ENCODE results near the gene LUZP2. TPM values are rescaled to one million over a fixed set of nuclear protein-coding genes. Genes with fewer than 3 reads are reported as not detected.

Gene LUZP2
- total RNA-seq, 8 experiments from 2014 or later, result 0.46 to 48.5 (median 9.8) TPM

GRCh38 chr11:24759742-24760141 lies 262.9 kb downstream of the LUZP2 start:
- in situ Hi-C loops (cut with MboI; ENCODE audit: low pct_unique_long_range_greater_than_20kb in 2 of 9, low sequenced_read_pairs in 9 of 9, unreplicated experiment in 9 of 9), result no loop called here
- ATAC-seq (replicated peaks in 6 of 8), result no peak
- WGBS, 10 experiments, result 13 to 100% (median 89%) methylated on average over 1 to 3 of the region's 3 CpGs; no CpG with 5 or more reads in 2 of the 10 experiments
- H3K4me1 ChIP-seq (replicated peaks in 1 of 2), result no peaks in the 10 kb centered on the region
- no peak overlapping the region for H3K4me3 ChIP-seq
- no peak overlapping the region for H3K27ac ChIP-seq

GRCh38 chr11:24760681-24761080 lies 263.8 kb downstream of the LUZP2 start:
- in situ Hi-C loops (cut with MboI; ENCODE audit: low pct_unique_long_range_greater_than_20kb in 2 of 9, low sequenced_read_pairs in 9 of 9, unreplicated experiment in 9 of 9), result no loop called here
- no peak overlapping the region for H3K27ac ChIP-seq
- H3K4me3 ChIP-seq, result no peak overlapping the region
- H3K4me1 ChIP-seq (replicated peaks in 1 of 2), result no peaks in the 10 kb centered on the region
- no peak for ATAC-seq (replicated peaks in 6 of 8)

- H3K4me1 ChIP-seq (replicated peaks in 1 of 2), result no peaks in the 10 kb centered on the region
- in situ Hi-C loops (cut with MboI; ENCODE audit: low pct_unique_long_range_greater_than_20kb in 2 of 9, low sequenced_read_pairs in 9 of 9, unreplicated experiment in 9 of 9), result no loop called here
- no peak for ATAC-seq (replicated peaks in 6 of 8)
- no peak overlapping the region for H3K4me3 ChIP-seq
- H3K27ac ChIP-seq, result no peak overlapping the region
- 6 to 100% (median 62%) methylated on average over 1 to 2 of the region's 2 CpGs for WGBS, 10 experiments
Measured at GRCh38 chr11:24762076-24762475, 265.2 kb downstream of the LUZP2 start.

GRCh38 chr11:24767411-24767810 lies 270.6 kb downstream of the LUZP2 start:
- Histone ChIP-seq H3K4me3 (no peak overlapping the region), H3K27ac (no peak overlapping the region), H3K4me1 (replicated peaks in 1 of 2) (no peaks in the 10 kb centered on the region)
- no peak for ATAC-seq (replicated peaks in 6 of 8)
- 13 to 97% (median 69%) methylated on average over 2 to 3 of the region's 3 CpGs for WGBS, 10 experiments
- in situ Hi-C loops (cut with MboI; ENCODE audit: low pct_unique_long_range_greater_than_20kb in 2 of 9, low sequenced_read_pairs in 9 of 9, unreplicated experiment in 9 of 9), result no loop called here

- ATAC-seq (replicated peaks in 6 of 8), result peak in 3 of 8 experiments; percentile 58 to 98 (median 80)
- WGBS, 10 experiments, result 11 to 100% (median 80%) methylated on average over 1 to 3 of the region's 3 CpGs
- Histone ChIP-seq H3K4me3 (no peak overlapping the region), H3K27ac (no peak overlapping the region), H3K4me1 (replicated peaks in 1 of 2) (no peaks in the 10 kb centered on the region)
- in situ Hi-C loops (cut with MboI; ENCODE audit: low pct_unique_long_range_greater_than_20kb in 2 of 9, low sequenced_read_pairs in 9 of 9, unreplicated experiment in 9 of 9), result no loop called here
Measured at GRCh38 chr11:24773322-24773721, 276.5 kb downstream of the LUZP2 start.

- in situ Hi-C loops (cut with MboI; ENCODE audit: low pct_unique_long_range_greater_than_20kb in 2 of 9, low sequenced_read_pairs in 9 of 9, unreplicated experiment in 9 of 9), result no loop called here
- no peak for ATAC-seq (replicated peaks in 6 of 8)
- Histone ChIP-seq H3K27ac (no peak overlapping the region), H3K4me1 (replicated peaks in 1 of 2) (no peaks in the 10 kb centered on the region), H3K4me3 (no peak overlapping the region)
- 0 to 100% (median 54%) methylated on average over 1 to 2 of the region's 2 CpGs; no CpG with 5 or more reads in 2 of the 10 experiments for WGBS, 10 experiments
Measured at GRCh38 chr11:24779791-24780190, 282.9 kb downstream of the LUZP2 start.

GRCh38 chr11:24781288-24781687 lies 284.4 kb downstream of the LUZP2 start:
- in situ Hi-C loops (cut with MboI; ENCODE audit: low pct_unique_long_range_greater_than_20kb in 2 of 9, low sequenced_read_pairs in 9 of 9, unreplicated experiment in 9 of 9), result no loop called here
- ATAC-seq (replicated peaks in 6 of 8), result no peak
- Histone ChIP-seq H3K27ac (no peak overlapping the region), H3K4me3 (no peak overlapping the region), H3K4me1 (replicated peaks in 1 of 2) (no peaks in the 10 kb centered on the region)

GRCh38 chr11:24793479-24793878 lies 296.6 kb downstream of the LUZP2 start:
- in situ Hi-C loops (cut with MboI; ENCODE audit: low pct_unique_long_range_greater_than_20kb in 2 of 9, low sequenced_read_pairs in 9 of 9, unreplicated experiment in 9 of 9), result no loop called here
- 4 to 100% (median 89%) methylated on average over 1 to 2 of the region's 2 CpGs; no CpG with 5 or more reads in 1 of the 10 experiments for WGBS, 10 experiments
- Histone ChIP-seq H3K4me1 (replicated peaks in 1 of 2) (no peaks in the 10 kb centered on the region), H3K27ac (no peak overlapping the region), H3K4me3 (no peak overlapping the region)
- ATAC-seq (replicated peaks in 6 of 8), result no peak

- no peak overlapping the region for H3K27ac ChIP-seq
- H3K4me3 ChIP-seq, result no peak overlapping the region
- in situ Hi-C loops (cut with MboI; ENCODE audit: low pct_unique_long_range_greater_than_20kb in 2 of 9, low sequenced_read_pairs in 9 of 9, unreplicated experiment in 9 of 9), result no loop called here
- WGBS, 10 experiments, result 25 to 100% (median 95%) methylated on average over 1 of the region's 1 CpG; no CpG with 5 or more reads in 2 of the 10 experiments
- ATAC-seq (replicated peaks in 6 of 8), result no peak
- no peaks in the 10 kb centered on the region for H3K4me1 ChIP-seq (replicated peaks in 1 of 2)
Measured at GRCh38 chr11:24794064-24794463, 297.2 kb downstream of the LUZP2 start.

- no peak overlapping the region for H3K4me3 ChIP-seq
- no peak overlapping the region for H3K27ac ChIP-seq
- no peaks in the 10 kb centered on the region for H3K4me1 ChIP-seq (replicated peaks in 1 of 2)
- ATAC-seq (replicated peaks in 6 of 8), result no peak
- in situ Hi-C loops (cut with MboI; ENCODE audit: low pct_unique_long_range_greater_than_20kb in 2 of 9, low sequenced_read_pairs in 9 of 9, unreplicated experiment in 9 of 9), result loop anchor here in 1 of 9 experiments (25.0 kb wide), 1 partner anchor 93 kb away; no protein-coding TSS in a partner anchor
- 0 to 94% (median 64%) methylated on average over 1 to 2 of the region's 2 CpGs; no CpG with 5 or more reads in 1 of the 10 experiments for WGBS, 10 experiments
Measured at GRCh38 chr11:24805671-24806070, 308.8 kb downstream of the LUZP2 start.

GRCh38 chr11:24808173-24808572 lies 311.3 kb downstream of the LUZP2 start:
- no peak overlapping the region for H3K4me3 ChIP-seq
- no peak for ATAC-seq (replicated peaks in 6 of 8)
- WGBS, 10 experiments, result 17 to 100% (median 69%) methylated on average over 1 to 2 of the region's 2 CpGs; no CpG with 5 or more reads in 1 of the 10 experiments

GRCh38 chr11:24819006-24819405 lies 322.2 kb downstream of the LUZP2 start:
- in situ Hi-C loops (cut with MboI; ENCODE audit: low pct_unique_long_range_greater_than_20kb in 2 of 9, low sequenced_read_pairs in 9 of 9, unreplicated experiment in 9 of 9), result loop anchor here in 1 of 9 experiments (25.0 kb wide), 1 partner anchor 107 kb away; no protein-coding TSS in a partner anchor
- ATAC-seq (replicated peaks in 6 of 8), result no peak
- H3K4me1 ChIP-seq (replicated peaks in 1 of 2), result no peaks in the 10 kb centered on the region
- WGBS, 10 experiments, result 0 to 68% (median 45%) methylated on average over 2 to 4 of the region's 4 CpGs; no CpG with 5 or more reads in 1 of the 10 experiments
- no peak overlapping the region for H3K27ac ChIP-seq
- H3K4me3 ChIP-seq, result no peak overlapping the region

More at GRCh38 chr11:24808173-24808572, 311.3 kb downstream of the LUZP2 start:
- H3K27ac ChIP-seq, result no peak overlapping the region
- no peaks in the 10 kb centered on the region for H3K4me1 ChIP-seq (replicated peaks in 1 of 2)
- in situ Hi-C loops (cut with MboI; ENCODE audit: low pct_unique_long_range_greater_than_20kb in 2 of 9, low sequenced_read_pairs in 9 of 9, unreplicated experiment in 9 of 9), result loop anchor here in 1 of 9 experiments (25.0 kb wide), 1 partner anchor 96 kb away; no protein-coding TSS in a partner anchor

- Histone ChIP-seq H3K4me3 (no peak overlapping the region), H3K4me1 (replicated peaks in 1 of 2) (no peaks in the 10 kb centered on the region), H3K27ac (no peak overlapping the region)
- in situ Hi-C loops (cut with MboI; ENCODE audit: low pct_unique_long_range_greater_than_20kb in 2 of 9, low sequenced_read_pairs in 9 of 9, unreplicated experiment in 9 of 9), result loop anchor here in 1 of 9 experiments (25.0 kb wide), 1 partner anchor 108 kb away; no protein-coding TSS in a partner anchor
- ATAC-seq (replicated peaks in 6 of 8), result no peak
- 0 to 83% (median 64%) methylated on average over 3 to 4 of the region's 4 CpGs; no CpG with 5 or more reads in 1 of the 10 experiments for WGBS, 10 experiments
Measured at GRCh38 chr11:24819863-24820434, 323.1 kb downstream of the LUZP2 start.

- 17 to 100% (median 45%) methylated on average over 1 of the region's 1 CpG; no CpG with 5 or more reads in 1 of the 10 experiments for WGBS, 10 experiments
- ATAC-seq (replicated peaks in 6 of 8), result no peak
- no peaks in the 10 kb centered on the region for H3K4me1 ChIP-seq (replicated peaks in 1 of 2)
- H3K27ac ChIP-seq, result no peak overlapping the region
- in situ Hi-C loops (cut with MboI; ENCODE audit: low pct_unique_long_range_greater_than_20kb in 2 of 9, low sequenced_read_pairs in 9 of 9, unreplicated experiment in 9 of 9), result loop anchor here in 1 of 9 experiments (25.0 kb wide), 1 partner anchor 108 kb away; no protein-coding TSS in a partner anchor
- no peak overlapping the region for H3K4me3 ChIP-seq
Measured at GRCh38 chr11:24820541-24820940, 323.7 kb downstream of the LUZP2 start.

Data from motor neuron (in vitro differentiated cells).